Measurements from ENCODE around the gene KRTAP5-6.
"Not testable (repeated sequence)": the region's sequence is repeated elsewhere in the genome, so short reads cannot be mapped to it uniquely, and the experiment has no call there.

The KRTAP5-6 gene

DNA sequence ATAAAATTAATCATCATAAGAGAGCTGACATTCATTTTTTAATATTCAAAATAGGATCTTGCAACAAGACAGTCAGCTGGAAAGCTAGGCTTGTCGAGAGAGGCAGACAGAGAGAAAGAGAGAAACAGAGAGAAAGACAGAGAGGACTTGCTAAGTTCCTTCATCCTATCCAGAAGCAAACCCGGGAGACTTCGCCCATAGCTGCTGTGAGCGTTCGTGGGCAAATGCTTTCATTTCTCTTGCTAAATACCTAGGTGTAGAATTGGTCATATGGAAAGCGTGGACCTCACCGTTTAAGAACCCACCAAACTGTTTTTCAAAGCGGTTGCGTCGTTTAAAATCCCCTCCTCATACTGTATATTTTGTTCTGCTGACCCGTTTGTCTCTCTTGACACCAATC is 25.3 kb upstream of the KRTAP5-6 start:
- H3K4me1 Mint-ChIP-seq, result no peaks in the 10 kb centered on the region
- ATAC-seq, result no peak
- H3K9me3 Mint-ChIP-seq, result peaks cover 7% of the 10 kb centered on the region
- no peaks in the 10 kb centered on the region for H3K36me3 Mint-ChIP-seq
- peaks cover 51% of the 10 kb centered on the region for H3K27me3 Mint-ChIP-seq
- H3K4me3 Mint-ChIP-seq, result no peak overlapping the region
- H3K27ac Mint-ChIP-seq, result no peak overlapping the region

- H3K27ac Mint-ChIP-seq, result no peak overlapping the region
- no peaks in the 10 kb centered on the region for H3K36me3 Mint-ChIP-seq
- no peak overlapping the region for H3K4me3 Mint-ChIP-seq
- peaks cover 7% of the 10 kb centered on the region for H3K9me3 Mint-ChIP-seq
- no peak for ATAC-seq
- peaks cover 57% of the 10 kb centered on the region for H3K27me3 Mint-ChIP-seq
- no peaks in the 10 kb centered on the region for H3K4me1 Mint-ChIP-seq
Measured at GRCh38 chr11:1672613-1673350, 24.2 kb upstream of the KRTAP5-6 start.

DNA sequence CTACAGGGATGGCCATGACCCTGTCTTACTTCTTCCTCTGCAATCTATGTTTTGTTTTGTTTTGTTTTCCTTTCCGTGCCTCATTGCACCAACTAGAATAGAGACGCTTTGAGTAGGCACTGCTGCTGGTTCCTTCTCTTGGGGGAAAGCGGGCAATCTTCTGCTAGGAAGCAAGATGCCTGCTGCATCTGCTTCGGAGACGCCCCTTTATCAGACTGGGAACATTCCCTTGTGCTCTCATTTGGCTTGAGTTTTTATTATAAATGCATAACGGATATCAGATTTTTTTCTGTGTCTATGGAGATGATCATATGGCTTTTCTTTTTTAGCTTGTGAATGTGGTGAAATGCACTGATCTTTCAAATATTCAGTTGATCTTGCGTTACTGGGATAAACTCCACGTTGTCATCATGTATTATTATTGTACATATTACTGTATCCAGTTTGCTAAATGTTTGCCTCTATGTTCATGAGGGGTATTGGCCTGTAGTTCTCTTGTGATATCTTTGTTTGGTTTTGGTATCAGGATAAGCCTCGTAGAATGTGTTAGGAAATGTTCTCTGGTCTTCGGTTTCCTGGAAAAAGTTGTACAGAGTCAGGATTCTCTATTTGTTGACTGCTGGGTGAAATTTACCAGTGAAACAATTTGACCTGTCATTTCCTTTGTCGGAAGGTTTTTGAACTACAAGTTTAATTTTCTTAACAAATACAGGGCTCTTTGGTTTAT is 23.4 kb upstream of the KRTAP5-6 start:
- Mint-ChIP-seq H3K36me3 (no peaks in the 10 kb centered on the region), H3K9me3 (peaks cover 7% of the 10 kb centered on the region), H3K27me3 (peaks cover 57% of the 10 kb centered on the region), H3K27ac (no peak overlapping the region), H3K4me3 (no peak overlapping the region), H3K4me1 (no peaks in the 10 kb centered on the region)
- ATAC-seq, result no peak

DNA sequence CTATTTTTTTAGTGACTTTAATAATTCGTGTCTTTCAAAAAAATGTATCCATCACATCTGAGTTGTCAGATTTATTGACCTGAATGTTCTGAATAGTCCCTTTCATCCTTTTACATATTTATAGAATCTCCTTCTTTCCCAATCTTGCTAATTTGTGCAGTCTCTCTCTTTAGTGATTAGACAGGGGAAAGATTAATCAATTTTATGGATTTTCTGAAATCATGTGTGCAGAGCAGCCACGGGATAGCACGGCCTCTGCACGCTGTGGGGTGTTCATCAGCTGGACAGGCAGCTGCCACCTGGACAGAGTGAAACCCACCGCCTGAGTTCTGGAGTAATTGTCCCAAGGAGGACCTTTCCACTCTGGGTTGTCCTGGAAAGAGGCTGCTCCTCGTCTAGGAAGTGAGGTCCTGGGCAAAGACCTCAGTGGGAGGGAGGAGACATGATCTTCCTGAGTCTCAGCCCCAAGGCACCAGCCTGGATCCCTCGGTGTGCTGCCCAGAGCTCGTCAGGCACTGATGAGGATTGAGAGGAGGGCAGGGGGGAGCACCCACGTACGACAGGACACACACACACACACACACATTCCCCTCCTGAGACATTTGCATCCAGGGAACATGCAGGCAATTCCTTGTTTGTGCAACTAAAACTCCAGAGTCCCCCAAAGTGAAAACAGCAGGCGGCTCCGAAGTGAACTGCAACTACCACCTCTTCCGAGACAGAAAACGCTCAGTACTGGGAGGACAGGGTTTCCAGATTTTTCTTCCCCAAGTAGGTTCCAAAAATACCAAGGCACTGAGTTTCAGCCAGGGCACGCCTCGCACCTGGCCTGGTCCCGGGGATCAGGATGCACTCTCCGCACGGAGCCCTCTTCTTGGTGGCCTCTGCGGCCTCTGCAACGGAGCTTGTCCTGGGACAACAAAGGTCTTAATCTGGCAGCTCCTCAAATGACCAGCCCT is 22.5 kb upstream of the KRTAP5-6 start:
- H3K4me1 Mint-ChIP-seq, result no peaks in the 10 kb centered on the region
- H3K27me3 Mint-ChIP-seq, result peaks cover 54% of the 10 kb centered on the region

GRCh38 chr11:1675536-1676228 is 21.3 kb upstream of the KRTAP5-6 start:
- Mint-ChIP-seq H3K27me3 (peaks cover 46% of the 10 kb centered on the region), H3K36me3 (no peaks in the 10 kb centered on the region), H3K27ac (no peak overlapping the region), H3K4me1 (no peaks in the 10 kb centered on the region), H3K4me3 (no peak overlapping the region), H3K9me3 (peaks cover 3% of the 10 kb centered on the region)
- no peak for ATAC-seq

More for the DNA sequence above, 22.5 kb upstream of the KRTAP5-6 start:
- no peak overlapping the region for H3K27ac Mint-ChIP-seq
- H3K36me3 Mint-ChIP-seq, result no peaks in the 10 kb centered on the region
- H3K4me3 Mint-ChIP-seq, result no peak overlapping the region
- peaks cover 7% of the 10 kb centered on the region for H3K9me3 Mint-ChIP-seq
- peak; percentile 51 for ATAC-seq

DNA sequence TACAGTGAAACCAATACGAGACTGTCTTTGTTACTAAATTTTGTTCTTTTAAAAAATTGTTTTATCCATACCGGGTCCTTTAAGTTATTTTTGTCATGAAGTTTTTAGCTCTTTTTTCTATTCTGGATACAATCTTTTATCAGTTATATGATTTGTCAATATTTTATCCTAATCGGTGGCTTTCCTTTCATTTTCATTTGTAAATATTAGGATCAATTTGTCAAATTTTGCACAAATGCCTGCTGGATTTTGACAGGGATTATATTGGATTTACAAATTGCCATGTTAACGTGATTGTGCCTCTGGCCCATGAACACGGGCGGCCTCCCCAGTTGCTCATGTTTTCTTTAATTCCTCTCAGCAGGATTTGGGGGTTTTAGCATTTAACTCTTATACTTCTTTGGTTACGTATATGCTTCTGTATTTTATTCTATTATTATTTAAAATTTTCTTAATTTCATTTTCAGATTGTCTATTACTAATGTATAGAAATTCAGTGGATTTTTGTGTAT is 20.7 kb upstream of the KRTAP5-6 start:
- Mint-ChIP-seq H3K9me3 (no peaks in the 10 kb centered on the region), H3K36me3 (no peaks in the 10 kb centered on the region), H3K27me3 (peaks cover 46% of the 10 kb centered on the region), H3K27ac (no peak overlapping the region), H3K4me3 (no peak overlapping the region), H3K4me1 (no peaks in the 10 kb centered on the region)
- ATAC-seq, result no peak

DNA sequence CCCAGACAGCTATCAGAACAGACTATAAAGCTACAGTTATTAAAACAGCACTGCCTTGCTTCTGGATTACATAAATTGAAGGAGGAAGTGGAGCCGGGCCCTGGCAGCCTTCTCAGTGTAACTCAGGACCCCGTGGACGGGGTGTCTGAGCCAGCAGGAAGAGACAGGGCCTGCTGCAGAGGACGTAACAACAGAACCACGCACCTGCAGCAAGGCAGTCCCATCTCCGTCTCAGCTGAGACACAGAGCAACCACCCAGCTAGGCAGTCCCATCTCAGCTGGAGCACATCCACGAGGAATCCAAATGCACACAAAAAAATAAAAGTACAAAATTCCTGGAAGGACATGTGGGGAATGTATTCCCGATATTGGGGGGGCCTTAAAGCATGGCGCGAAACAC is 17.1 kb upstream of the KRTAP5-6 start:
- no peak for ATAC-seq
- Mint-ChIP-seq H3K27me3 (peaks cover 47% of the 10 kb centered on the region), H3K27ac (no peak overlapping the region), H3K4me1 (no peaks in the 10 kb centered on the region), H3K9me3 (no peaks in the 10 kb centered on the region), H3K36me3 (no peaks in the 10 kb centered on the region), H3K4me3 (no peak overlapping the region)

- H3K4me3 Mint-ChIP-seq, result no peak overlapping the region
- no peak overlapping the region for H3K27ac Mint-ChIP-seq
- H3K27me3 Mint-ChIP-seq, result peaks cover 37% of the 10 kb centered on the region
- no peaks in the 10 kb centered on the region for H3K4me1 Mint-ChIP-seq
- no peak for ATAC-seq
- H3K9me3 Mint-ChIP-seq, result no peaks in the 10 kb centered on the region
- H3K36me3 Mint-ChIP-seq, result no peaks in the 10 kb centered on the region
Measured at GRCh38 chr11:1682225-1682905, 14.6 kb upstream of the KRTAP5-6 start.

DNA sequence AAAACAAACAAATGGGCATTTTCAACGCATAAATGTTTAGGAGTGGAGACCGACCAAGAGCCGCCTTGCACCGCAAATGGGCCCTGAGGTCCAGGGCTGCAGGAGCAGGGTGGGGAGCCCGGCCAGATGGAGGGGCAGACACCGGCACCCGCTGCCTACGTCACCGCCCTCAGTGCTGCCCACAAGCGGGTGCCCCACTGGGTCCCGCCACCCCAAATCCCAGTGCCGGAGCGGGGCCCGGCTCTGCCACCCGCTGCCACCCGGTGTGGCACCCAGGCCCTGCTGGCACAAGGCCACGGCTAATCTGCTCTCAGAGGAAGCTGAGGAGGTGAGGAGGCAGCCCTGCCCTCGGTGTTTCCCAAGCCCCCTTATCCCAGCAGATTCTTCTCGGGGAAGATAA is 13.8 kb upstream of the KRTAP5-6 start:
- ATAC-seq, H3K4me1 Mint-ChIP-seq, H3K9me3 Mint-ChIP-seq, H3K4me3 Mint-ChIP-seq, H3K36me3 Mint-ChIP-seq, H3K27ac Mint-ChIP-seq: not testable (repeated sequence)
- peaks cover 30% of the 10 kb centered on the region for H3K27me3 Mint-ChIP-seq

DNA sequence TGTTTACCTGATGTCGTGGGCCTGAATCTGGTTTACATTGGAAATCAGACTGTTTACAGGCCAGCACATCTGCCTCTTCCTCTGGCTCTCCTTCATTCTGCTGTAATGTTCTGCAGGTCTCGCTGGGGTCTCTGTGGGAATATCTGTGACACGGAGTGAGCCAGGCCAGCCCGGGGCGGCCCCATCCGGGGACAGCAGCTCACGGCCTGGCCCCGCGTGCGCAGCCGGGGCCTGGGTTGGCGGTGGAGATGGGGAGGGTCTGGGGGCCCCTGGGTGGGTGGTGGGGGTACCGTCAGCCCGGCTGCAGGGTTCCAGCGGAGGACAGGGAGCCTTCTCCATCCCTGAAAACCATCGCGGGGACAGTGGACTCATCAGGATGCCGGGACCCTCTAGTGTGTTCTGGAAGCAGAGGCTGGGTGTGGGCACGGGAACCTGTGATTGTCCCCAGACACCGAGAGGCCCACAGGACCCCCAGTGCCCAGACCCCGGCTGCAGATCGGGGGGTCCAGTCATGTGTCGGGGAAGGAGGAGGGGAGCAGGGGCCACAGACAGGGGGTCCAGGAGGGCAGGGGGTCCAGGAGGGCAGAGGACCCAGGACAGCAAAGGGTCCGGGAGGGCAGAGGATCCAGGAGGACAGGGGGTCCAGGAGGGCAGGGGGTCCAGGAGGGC is 13.0 kb upstream of the KRTAP5-6 start:
- not testable (repeated sequence) for H3K4me1 Mint-ChIP-seq

DNA sequence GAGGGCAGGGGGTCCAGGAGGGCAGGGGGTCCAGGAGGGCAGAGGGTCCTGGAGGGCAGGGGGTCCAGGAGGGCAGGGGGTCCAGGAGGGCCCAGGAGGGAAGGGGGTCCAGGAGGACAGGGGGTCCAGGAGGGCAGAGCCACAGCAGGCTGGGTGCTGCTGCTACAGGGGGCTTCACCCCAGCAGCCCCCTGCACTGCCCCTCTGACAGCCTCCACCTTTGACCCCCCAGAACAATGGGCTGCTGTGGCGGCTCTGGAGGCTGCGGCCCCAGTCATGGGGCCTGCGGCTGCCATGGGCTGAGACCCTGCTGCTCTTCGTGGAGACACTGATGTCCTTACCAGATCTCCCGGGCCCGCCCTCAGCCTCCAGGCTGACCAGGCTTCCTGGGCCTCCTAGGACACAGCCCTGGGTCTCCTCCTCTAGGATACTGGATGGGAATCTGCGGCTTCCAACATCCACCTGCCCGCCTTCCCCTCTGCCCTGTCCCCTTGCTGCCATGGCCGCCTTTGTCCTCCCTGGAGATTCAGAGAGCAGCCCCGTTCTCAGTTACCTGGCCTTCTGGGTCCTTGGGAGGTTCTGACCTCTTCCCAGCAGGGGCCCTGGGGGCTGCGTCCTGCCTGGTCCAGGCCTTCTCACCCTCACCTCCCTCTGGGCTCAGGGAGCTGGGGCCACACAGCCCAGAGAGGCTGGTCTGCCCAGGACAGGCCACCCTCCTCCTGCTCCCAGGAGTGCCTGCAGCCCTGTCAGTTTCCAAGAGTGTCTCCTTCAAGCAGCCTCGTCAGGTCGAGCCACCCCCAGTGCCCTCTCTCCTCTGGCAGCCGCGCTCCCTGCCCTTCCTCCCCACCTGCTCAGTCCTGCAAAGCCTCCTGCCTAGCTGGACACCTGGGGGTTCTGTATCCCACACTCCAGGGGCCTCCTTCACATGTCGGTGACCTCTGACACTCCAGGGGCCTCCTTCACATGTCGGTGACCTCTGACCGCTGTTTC is 11.8 kb upstream of the KRTAP5-6 start:
- not testable (repeated sequence) for H3K9me3 Mint-ChIP-seq, H3K4me3 Mint-ChIP-seq, H3K36me3 Mint-ChIP-seq, H3K27ac Mint-ChIP-seq, H3K4me1 Mint-ChIP-seq
- peak; percentile 63 for ATAC-seq
- peaks cover 40% of the 10 kb centered on the region for H3K27me3 Mint-ChIP-seq

More for the DNA sequence above, 13.0 kb upstream of the KRTAP5-6 start:
- H3K9me3 Mint-ChIP-seq, H3K4me3 Mint-ChIP-seq, H3K36me3 Mint-ChIP-seq, H3K27ac Mint-ChIP-seq: not testable (repeated sequence)
- ATAC-seq, result peak; percentile 52
- H3K27me3 Mint-ChIP-seq, result peaks cover 30% of the 10 kb centered on the region

DNA sequence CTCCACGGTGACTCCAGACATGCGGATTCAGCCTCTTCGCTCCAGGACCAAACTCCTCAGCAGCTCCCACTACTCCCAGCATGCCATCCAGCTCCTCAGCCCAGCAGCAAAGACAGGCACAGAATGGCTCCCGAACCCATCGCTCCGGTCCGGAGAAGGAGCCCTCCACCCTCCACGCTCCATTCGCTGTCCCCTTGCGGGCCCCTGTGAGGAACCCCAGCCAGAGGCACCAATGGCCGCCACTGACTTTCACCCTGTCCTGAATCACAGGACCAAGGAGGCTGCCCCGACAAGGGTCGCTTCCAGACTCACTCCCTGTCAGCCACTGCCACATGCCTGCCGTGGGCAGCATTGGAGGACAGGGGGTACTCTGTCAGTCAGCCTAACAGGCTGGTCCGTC is 10.8 kb upstream of the KRTAP5-6 start:
- H3K9me3 Mint-ChIP-seq, H3K36me3 Mint-ChIP-seq, H3K4me3 Mint-ChIP-seq, ATAC-seq, H3K27ac Mint-ChIP-seq, H3K4me1 Mint-ChIP-seq: not testable (repeated sequence)
- peaks cover 51% of the 10 kb centered on the region for H3K27me3 Mint-ChIP-seq

All from stimulated activated memory B cell treated with anti-CD40 and anti-IgM and Interleukin-4, amounts not matched to agents 10 μg/mL and 1 μg/mL and 100 μg/mL, for 72 hours (primary cell).